BJ (cell line): ENCODE measurements around the gene IQGAP1. TPM values are rescaled to one million over a fixed set of nuclear protein-coding genes. Genes with fewer than 3 reads are reported as not detected.

Source experiments
- CTCF ChIA-PET: fragments of 350-600 bp; formaldehyde crosslinking; extraction: SDS; loops from one replicate; lab custom pipeline; 2021; ENCODE audit warnings: antibody characterized with exemption, inconsistent platforms; lab: Yijun Ruan, JAX
- POLR2A ChIA-PET: fragments of 300-600 bp; sonication (Branson Sonifier 250); formaldehyde crosslinking; extraction: SDS; loops from one replicate; lab custom pipeline; 2021; ENCODE audit warnings: antibody characterized with exemption; lab: Charles Lee
- DNase-seq: peaks from one replicate; pipeline ENCODE4 v3.0.0-alpha.2; 2011; ENCODE audit warnings: low read depth
- H3K27me3 ChIP-seq: 2 replicates; pipeline ENCODE4 v1.6.0; 2011; ENCODE audit warnings: low read length; ENCODE audit not compliant: control insufficient read depth, insufficient read depth
- H3K36me3 ChIP-seq: 2 replicates; pipeline ENCODE4 v1.5.1; 2011; ENCODE audit warnings: low read length; ENCODE audit not compliant: control insufficient read depth, insufficient read depth
- H3K4me3 ChIP-seq: 2 replicates; pipeline ENCODE4 v1.5.1; 2011; ENCODE audit warnings: low read depth, mild to moderate bottlenecking, control low read depth, low read length
- CTCF ChIP-seq: IDR thresholded peaks from 2 replicates; pipeline ENCODE4 v1.5.1; 2011; ENCODE audit warnings: low read depth, mild to moderate bottlenecking, control low read depth, inconsistent platforms, low read length, moderate library complexity; ENCODE audit not compliant: insufficient read depth
- polyA plus RNA-seq: library from polyadenylated mRNA; depleted of rRNA; stranded (reverse); fragments of >200 nt; gene quantifications from 2 replicates; pipeline ENCODE4 v1.2.3, GENCODE V29; 2011

IQGAP1 gene
- polyA plus RNA-seq, 1 experiment = 88.7 TPM

- no peak for TF ChIP-seq CTCF
- ChIA-PET CTCF (interaction anchor here (0.6 to 2.8 kb wide), 6 partner anchors 9 to 129 kb away, joined by 4 to 12 read pairs (median 5); no protein-coding TSS in a partner anchor), POLR2A (interaction anchor here (0.7 kb wide), 1 partner anchor 9 kb away, joined by 3 read pairs; no protein-coding TSS in a partner anchor)
- Histone ChIP-seq H3K4me3 (no peak overlapping the region), H3K36me3 (peaks cover 12% of the 10 kb centered on the region), H3K27me3 (no peaks in the 10 kb centered on the region)
- DNase-seq = no peak
These were observed 61.2 kb downstream of the IQGAP1 start for GRCh38 chr15:90449206-90449735.

GRCh38 chr15:90451053-90451850, 63.2 kb downstream of the IQGAP1 start:
- peaks cover 18% of the 10 kb centered on the region for H3K36me3 ChIP-seq

GRCh38 chr15:90456236-90456635, 68.2 kb downstream of the IQGAP1 start:
- H3K27me3 ChIP-seq = no peaks in the 10 kb centered on the region
- no peak for TF ChIP-seq CTCF
- DNase-seq = no peak
- H3K4me3 ChIP-seq = no peak overlapping the region
- CTCF ChIA-PET = no interaction called here
- POLR2A ChIA-PET = no interaction called here
- peaks cover 16% of the 10 kb centered on the region for H3K36me3 ChIP-seq

More at GRCh38 chr15:90451053-90451850, 63.2 kb downstream of the IQGAP1 start:
- no peak for TF ChIP-seq CTCF
- H3K4me3 ChIP-seq = no peak overlapping the region
- no peaks in the 10 kb centered on the region for H3K27me3 ChIP-seq
- ChIA-PET CTCF (interaction anchor here (0.8 to 2.8 kb wide), 3 partner anchors 30 to 131 kb away, joined by 3 to 10 read pairs (median 4); no protein-coding TSS in a partner anchor), POLR2A (interaction anchor here (0.6 kb wide), 1 partner anchor 21 kb away, joined by 4 read pairs; no protein-coding TSS in a partner anchor)
- DNase-seq = peak; percentile 20

- H3K4me3 ChIP-seq = no peak overlapping the region
- CTCF ChIA-PET = interaction anchor here (0.8 to 2.6 kb wide), 4 partner anchors 18 to 165 kb away, joined by 3 to 8 read pairs (median 4); no protein-coding TSS in a partner anchor
- peaks cover 13% of the 10 kb centered on the region for H3K36me3 ChIP-seq
- DNase-seq = no peak
- POLR2A ChIA-PET = interaction anchor here (0.6 kb wide), 1 partner anchor 9 kb away, joined by 3 read pairs; no protein-coding TSS in a partner anchor
- no peak for TF ChIP-seq CTCF
- no peaks in the 10 kb centered on the region for H3K27me3 ChIP-seq
These were observed 70.0 kb downstream of the IQGAP1 start for GRCh38 chr15:90458061-90458460.

GRCh38 chr15:90459368-90459767, 71.3 kb downstream of the IQGAP1 start:
- no peak for TF ChIP-seq CTCF
- no peak overlapping the region for H3K4me3 ChIP-seq
- peaks cover 12% of the 10 kb centered on the region for H3K36me3 ChIP-seq
- ChIA-PET POLR2A (no interaction called here), CTCF (interaction anchor here (0.8 to 2.6 kb wide), 2 partner anchors 139 to 166 kb away, joined by 3 to 8 read pairs; no protein-coding TSS in a partner anchor)
- H3K27me3 ChIP-seq = no peaks in the 10 kb centered on the region
- no peak for DNase-seq
